Stomach smooth muscle (tissue), 2 donors: ENCODE results near the gene CDCA7L.
A peak's percentile ranks its signal among the peaks of the same experiment; 100 is the strongest.

Experiments
- H3K27ac ChIP-seq: one replicate; pipeline ENCODE4 v1.7.0; 2013; ENCODE audit warnings: mild to moderate bottlenecking, low read length, inconsistent platforms
- H3K27me3 ChIP-seq, 2 donors: one replicate each; pipeline ENCODE4 v1.7.0; 2013; ENCODE audit warnings: low read length in 2 of 2; ENCODE audit not compliant: insufficient read depth in 2 of 2, control insufficient read depth in 1 of 2
- H3K36me3 ChIP-seq, 2 donors: one replicate each; pipeline ENCODE4 v1.7.0; 2013; ENCODE audit warnings: low read length in 2 of 2; ENCODE audit not compliant: control insufficient read depth in 2 of 2, insufficient read depth in 2 of 2
- H3K4me1 ChIP-seq: one replicate; pipeline ENCODE4 v1.7.0; 2013; ENCODE audit warnings: low read length; ENCODE audit not compliant: control insufficient read depth, insufficient read depth
- H3K4me3 ChIP-seq, 2 donors: one replicate each; pipeline ENCODE4 v1.7.0; 2013; ENCODE audit warnings: low read length in 2 of 2
- H3K9ac ChIP-seq, 2 donors: one replicate each; pipeline ENCODE4 v1.7.0; 2013; ENCODE audit warnings: low read length in 2 of 2, mild to moderate bottlenecking in 1 of 2
- H3K9me3 ChIP-seq, 2 donors: one replicate each; pipeline ENCODE4 v1.7.0; 2013; ENCODE audit warnings: low read length in 2 of 2; ENCODE audit not compliant: control insufficient read depth in 2 of 2
- donor health status: healthy.
- donor health status: Pancreatic carcinoma.

CDCA7L gene

GRCh38 chr7:21945454-21946221 is at the start of gene CDCA7L:
TSS of gene CDCA7L (minus strand) at chr7:21945899. CDS start at chr7:21945804, 95 bp downstream.
- H3K9ac ChIP-seq, result peak within 1 kb of the TSS; percentile 36 to 66
- H3K27ac ChIP-seq, result peak within 1 kb of the TSS; percentile 78
- peaks cover 30% of the 10 kb centered on the region for H3K4me1 ChIP-seq
- H3K27me3 ChIP-seq, result no peaks in the 10 kb centered on the region
- H3K36me3 ChIP-seq, result no peaks in the 10 kb centered on the region
- peak within 1 kb of the TSS; percentile 79 to 80 for H3K4me3 ChIP-seq
- no peaks in the 10 kb centered on the region for H3K9me3 ChIP-seq

GRCh38 chr7:21986096-21986495 is 40.4 kb upstream of the CDCA7L start:
- no peaks in the 10 kb centered on the region for H3K9me3 ChIP-seq
- H3K27ac ChIP-seq, result no peak overlapping the region
- H3K4me3 ChIP-seq, result no peak overlapping the region
- no peaks in the 10 kb centered on the region for H3K4me1 ChIP-seq
- H3K27me3 ChIP-seq, result no peaks in the 10 kb centered on the region
- H3K36me3 ChIP-seq, result no peaks in the 10 kb centered on the region
- H3K9ac ChIP-seq, result no peak overlapping the region

DNA sequence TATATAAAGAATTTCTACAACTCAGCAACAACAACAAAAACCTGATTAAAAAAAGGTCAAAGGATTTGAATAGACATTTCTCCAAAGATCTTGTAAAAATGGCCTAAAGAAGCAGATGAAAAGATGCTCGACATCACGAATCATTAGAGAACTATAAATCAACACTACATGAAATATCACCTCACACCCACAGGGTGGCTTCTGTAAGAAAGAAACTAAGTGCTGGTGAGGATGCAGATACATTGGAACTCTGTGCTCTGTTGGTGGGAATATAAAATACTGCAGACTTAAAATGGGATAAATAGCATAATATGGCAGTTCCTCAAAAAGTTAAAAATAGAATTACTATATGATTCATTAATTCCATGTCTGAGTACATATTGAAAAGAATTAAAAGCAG is 38.3 kb upstream of the CDCA7L start:
- no peak overlapping the region for H3K27ac ChIP-seq
- H3K4me1 ChIP-seq, result no peaks in the 10 kb centered on the region
- no peaks in the 10 kb centered on the region for H3K36me3 ChIP-seq
- no peak overlapping the region for H3K9ac ChIP-seq
- no peaks in the 10 kb centered on the region for H3K27me3 ChIP-seq
- no peak overlapping the region for H3K4me3 ChIP-seq
- H3K9me3 ChIP-seq, result no peaks in the 10 kb centered on the region

GRCh38 chr7:21983056-21983455 is 37.4 kb upstream of the CDCA7L start:
- H3K27ac ChIP-seq, result no peak overlapping the region
- H3K27me3 ChIP-seq, result no peaks in the 10 kb centered on the region
- H3K36me3 ChIP-seq, result no peaks in the 10 kb centered on the region
- no peaks in the 10 kb centered on the region for H3K9me3 ChIP-seq
- no peak overlapping the region for H3K4me3 ChIP-seq
- H3K4me1 ChIP-seq, result no peaks in the 10 kb centered on the region
- no peak overlapping the region for H3K9ac ChIP-seq

GRCh38 chr7:21981524-21981923 is 35.8 kb upstream of the CDCA7L start:
- Histone ChIP-seq H3K4me3 (no peak overlapping the region), H3K4me1 (no peaks in the 10 kb centered on the region), H3K27ac (no peak overlapping the region), H3K9me3 (no peaks in the 10 kb centered on the region), H3K27me3 (no peaks in the 10 kb centered on the region), H3K9ac (no peak overlapping the region), H3K36me3 (no peaks in the 10 kb centered on the region)

DNA sequence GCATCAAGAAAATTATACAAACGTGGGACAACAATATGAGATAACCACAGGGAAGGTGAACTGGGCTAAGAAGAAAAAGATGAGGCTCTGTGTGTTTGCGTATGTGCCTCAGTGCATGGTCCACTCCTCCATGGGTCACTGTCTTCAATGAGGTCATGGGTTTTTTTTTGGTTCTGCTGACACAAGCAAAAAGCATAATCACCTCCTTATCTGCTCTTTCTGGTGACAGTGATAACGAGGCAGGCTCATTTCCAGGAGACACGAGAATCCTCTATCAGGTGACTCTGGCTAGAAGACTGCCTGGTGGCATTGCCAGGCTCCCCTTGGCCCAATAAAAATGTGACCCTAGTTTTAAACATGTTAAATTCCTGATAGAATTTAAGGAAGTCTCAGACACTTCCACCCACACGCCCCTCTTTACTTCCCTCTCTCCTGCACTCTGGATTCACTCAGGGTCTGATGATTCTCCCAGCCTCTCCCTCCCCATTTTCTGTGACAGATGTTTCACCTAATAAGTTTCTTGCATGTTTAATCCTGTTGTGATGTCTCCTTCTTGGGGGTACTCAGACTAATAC is 35.3 kb upstream of the CDCA7L start:
- H3K36me3 ChIP-seq, result no peaks in the 10 kb centered on the region
- no peaks in the 10 kb centered on the region for H3K4me1 ChIP-seq

DNA sequence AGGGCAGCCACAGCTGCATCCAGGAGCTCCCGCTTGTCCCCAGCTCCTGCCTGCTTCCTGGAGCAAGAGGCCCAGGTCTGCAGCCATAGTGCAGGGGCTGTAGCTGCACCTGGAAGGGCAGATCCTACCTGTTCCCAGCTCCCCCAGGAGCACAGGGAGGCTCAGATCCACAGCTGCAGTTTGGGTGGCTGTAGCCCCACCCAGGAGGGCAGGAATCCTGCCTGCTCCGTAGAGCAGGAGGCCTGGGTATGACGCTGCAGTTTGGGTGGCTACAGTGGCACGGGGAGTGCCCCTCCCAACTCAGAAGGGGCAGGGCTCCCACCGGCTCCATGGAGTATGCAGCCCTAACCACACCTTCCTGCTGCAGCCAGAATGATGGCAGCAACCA is 26.7 kb upstream of the CDCA7L start:
- H3K36me3 ChIP-seq, result no peaks in the 10 kb centered on the region
- no peak overlapping the region for H3K9ac ChIP-seq
- no peaks in the 10 kb centered on the region for H3K4me1 ChIP-seq
- no peak overlapping the region for H3K27ac ChIP-seq
- H3K4me3 ChIP-seq, result no peak overlapping the region
- H3K9me3 ChIP-seq, result peaks cover 0 to 3% of the 10 kb centered on the region in 2 donors
- H3K27me3 ChIP-seq, result no peaks in the 10 kb centered on the region

More for the DNA sequence above, 35.3 kb upstream of the CDCA7L start:
- Histone ChIP-seq H3K27me3 (no peaks in the 10 kb centered on the region), H3K4me3 (no peak overlapping the region), H3K9me3 (no peaks in the 10 kb centered on the region), H3K9ac (no peak overlapping the region), H3K27ac (no peak overlapping the region)

DNA sequence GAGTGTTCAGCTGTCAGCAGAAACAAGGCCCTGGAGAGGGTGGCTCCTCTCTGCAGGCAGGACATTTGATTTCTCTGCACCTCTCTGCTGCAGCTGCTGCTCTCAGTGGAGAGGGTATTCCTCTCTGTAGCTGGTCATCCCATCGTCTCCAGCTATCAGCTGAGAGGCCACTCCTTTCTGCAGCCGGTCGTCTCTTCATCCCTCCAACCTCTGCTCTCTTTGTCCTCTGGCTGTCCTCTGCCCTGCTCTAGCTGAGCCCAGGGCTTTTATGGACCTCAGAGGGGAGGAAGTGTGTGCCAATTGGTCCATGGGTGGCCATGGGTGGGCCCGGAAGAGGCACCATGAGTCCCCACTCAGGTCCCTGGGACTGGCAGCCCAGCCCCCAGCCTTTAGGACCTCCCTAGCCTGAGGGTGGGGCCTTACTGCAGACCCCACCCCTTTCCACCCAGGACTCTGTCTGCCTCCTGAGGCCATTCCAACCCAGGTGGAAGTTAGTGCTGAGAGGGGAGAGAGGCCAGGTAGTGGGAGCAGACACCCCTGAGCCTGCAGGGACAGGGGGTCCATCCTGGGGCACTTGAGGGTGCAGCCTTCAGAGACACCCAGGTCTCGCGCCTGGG is 26.2 kb upstream of the CDCA7L start:
- Histone ChIP-seq H3K27me3 (no peaks in the 10 kb centered on the region), H3K36me3 (no peaks in the 10 kb centered on the region), H3K9ac (no peak overlapping the region), H3K9me3 (peaks cover 0 to 3% of the 10 kb centered on the region in 2 donors), H3K27ac (no peak overlapping the region), H3K4me3 (no peak overlapping the region), H3K4me1 (no peaks in the 10 kb centered on the region)

DNA sequence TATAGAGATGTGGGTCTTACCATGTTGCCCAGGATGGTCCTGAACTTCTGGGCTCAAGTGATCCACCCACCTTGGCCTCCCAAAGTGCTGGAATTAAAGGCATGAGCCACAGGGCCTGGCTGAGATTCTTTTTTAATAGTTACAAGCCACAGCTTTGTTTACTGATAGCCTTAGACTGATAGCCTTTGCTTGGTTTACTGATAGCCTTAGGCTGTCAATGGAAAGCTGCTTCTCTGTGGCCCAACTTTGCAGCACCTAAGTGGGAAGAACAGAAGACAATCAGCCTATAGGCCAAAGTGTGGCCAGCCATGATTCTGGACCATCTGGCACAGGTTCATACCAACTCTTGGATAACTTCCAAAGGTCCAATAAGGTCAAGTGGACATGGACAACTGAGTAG is 24.1 kb upstream of the CDCA7L start:
- no peak overlapping the region for H3K4me3 ChIP-seq
- H3K9ac ChIP-seq, result no peak overlapping the region
- peaks cover 5% of the 10 kb centered on the region for H3K4me1 ChIP-seq
- no peak overlapping the region for H3K27ac ChIP-seq
- H3K27me3 ChIP-seq, result no peaks in the 10 kb centered on the region
- peaks cover 0 to under 1% of the 10 kb centered on the region in 2 donors for H3K9me3 ChIP-seq
- no peaks in the 10 kb centered on the region for H3K36me3 ChIP-seq

- Histone ChIP-seq H3K9me3 (no peaks in the 10 kb centered on the region), H3K9ac (no peak overlapping the region), H3K27ac (no peak overlapping the region), H3K4me1 (peaks cover 6% of the 10 kb centered on the region), H3K36me3 (no peaks in the 10 kb centered on the region), H3K27me3 (no peaks in the 10 kb centered on the region), H3K4me3 (no peak overlapping the region)
Measured at GRCh38 chr7:21967598-21968003, 21.9 kb upstream of the CDCA7L start.

DNA sequence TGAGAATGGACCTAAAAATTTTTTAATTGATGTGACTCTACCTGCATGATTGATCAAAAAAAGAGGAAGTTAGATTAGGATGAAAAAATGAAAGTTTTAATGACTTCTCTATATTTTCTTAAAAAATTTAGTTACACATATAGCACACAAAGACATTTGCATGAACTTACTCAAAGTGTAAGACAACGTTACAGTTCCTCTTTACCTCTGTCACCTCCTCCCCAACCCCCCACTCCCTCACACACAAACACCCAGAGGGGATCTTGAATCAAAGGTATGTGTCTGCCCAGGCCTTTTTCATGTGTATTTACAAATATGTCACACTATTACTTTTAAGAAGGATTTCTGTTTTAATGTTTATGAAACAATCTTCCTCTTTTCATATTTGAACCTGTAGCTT is 20.6 kb upstream of the CDCA7L start:
- Histone ChIP-seq H3K4me1 (peaks cover 6% of the 10 kb centered on the region), H3K36me3 (no peaks in the 10 kb centered on the region), H3K9me3 (no peaks in the 10 kb centered on the region), H3K27me3 (no peaks in the 10 kb centered on the region), H3K27ac (no peak overlapping the region), H3K9ac (no peak overlapping the region), H3K4me3 (no peak overlapping the region)
